Lung (tissue), 12 donors: ENCODE data around the gene CLCF1. TPM values are rescaled to one million over a fixed set of nuclear protein-coding genes. Genes with fewer than 3 reads are reported as not detected.
A peak's percentile ranks its signal among the peaks of the same experiment; 100 is the strongest.

Experiments used
- ATAC-seq: fragments of 200-7000 bp; cut with Tn5 transposase; one replicate; pipeline ENCODE4 v1.9.1; 2020; ENCODE audit warnings: moderate number of reproducible peaks; ENCODE audit not compliant: insufficient read depth, low FRiP score
- DNase-seq, 3 donors: peaks; one replicate each; pipeline ENCODE4 v3.0.0-alpha.2; 2013 to 2017
- H3K27ac ChIP-seq, 2 donors: one replicate each; pipeline ENCODE4 v1.5.1; 2013; ENCODE audit warnings: mild to moderate bottlenecking in 2 of 2, moderate library complexity in 2 of 2, control low read depth in 1 of 2, inconsistent platforms in 1 of 2, low read depth in 1 of 2, low read length in 1 of 2
- H3K27me3 ChIP-seq, 3 donors: one replicate each; pipeline ENCODE4 v1.5.1; 2013; ENCODE audit warnings: low read length in 2 of 3; ENCODE audit not compliant: control insufficient read depth in 3 of 3, insufficient read depth in 3 of 3
- H3K36me3 ChIP-seq, 4 donors: one replicate each; pipeline ENCODE4 v1.5.1; 2013; ENCODE audit warnings: low read length in 4 of 4, mild to moderate bottlenecking in 1 of 4, moderate library complexity in 1 of 4; ENCODE audit not compliant: control insufficient read depth in 4 of 4, insufficient read depth in 4 of 4
- H3K4me1 ChIP-seq, 5 donors: one replicate each; pipeline ENCODE4 v1.5.1; 2013; ENCODE audit warnings: low read length in 5 of 5, mild to moderate bottlenecking in 2 of 5, moderate library complexity in 1 of 5; ENCODE audit not compliant: control insufficient read depth in 5 of 5, insufficient read depth in 5 of 5
- H3K4me3 ChIP-seq: one replicate; pipeline ENCODE4 v1.5.1; 2013; ENCODE audit warnings: mild to moderate bottlenecking, control low read depth, moderate library complexity
- H3K9ac ChIP-seq, 2 donors: one replicate each; pipeline ENCODE4 v1.5.1; 2013; ENCODE audit warnings: low read length in 2 of 2, control low read depth in 1 of 2; ENCODE audit not compliant: insufficient read depth in 1 of 2
- H3K9me3 ChIP-seq, 4 donors: one replicate each; pipeline ENCODE4 v1.5.1; 2013; ENCODE audit warnings: low read length in 3 of 4, mild to moderate bottlenecking in 1 of 4, moderate library complexity in 1 of 4; ENCODE audit not compliant: control insufficient read depth in 4 of 4, insufficient read depth in 3 of 4
- CTCF ChIP-seq: IDR thresholded peaks from 2 replicates; pipeline ENCODE4 v1.5.1; 2012; ENCODE audit warnings: mild to moderate bottlenecking; ENCODE audit errors: control extremely low read depth, extremely low read depth
- WGBS, 2 donors: extraction: QIAGEN DNeasy Blood & Tissue Kit; methylation state at CpG; one replicate each; pipeline ENCODE4 v1.1.7; 2013; 5-methylcytosine and 5-hydroxymethylcytosine counted together
- polyA plus RNA-seq, 2 donors: library from polyadenylated mRNA; stranded (reverse); fragments of 200-250 nt; gene quantifications; one replicate each; pipeline ENCODE4 v1.2.1, GENCODE V29; 2013
- total RNA-seq, 2 donors: library from RNA; depleted of rRNA in 1 of 2; stranded (reverse); fragments of >200 nt in 1 of 2; gene quantifications; one replicate each; pipeline ENCODE4 v1.2.1, GENCODE V29; 2014 to 2021
- donor health status: control.
- donor health status: control.
- donor health status: Bipolar disorder and iron deficiency.
- donor health status: healthy.
- donor health status: DM: yes; HTN: yes; CAD: no.

CLCF1 gene
- total and polyA plus RNA-seq, 4 donors, result 3.5 to 10.0 (median 8.7) TPM

- H3K27me3 ChIP-seq, result no peaks in the 10 kb centered on the region
- no peak overlapping the region for H3K9ac ChIP-seq
- H3K4me1 ChIP-seq, result peaks cover 9 to 73% (median 43%) of the 10 kb centered on the region in 5 donors
- no peak overlapping the region for H3K4me3 ChIP-seq
- peak overlapping the region in 1 of 2 donors; percentile 57 for H3K27ac ChIP-seq
- DNase-seq (no peak), ATAC-seq (no peak)
- no peaks in the 10 kb centered on the region for H3K9me3 ChIP-seq
- 43 to 72% methylated on average over 3 of the region's 3 CpGs for WGBS, 2 donors
- H3K36me3 ChIP-seq, result peaks cover 0 to 12% (median 7%) of the 10 kb centered on the region in 4 donors
- no peak for TF ChIP-seq CTCF
Observed at GRCh38 chr11:67368621-67369020, 4.8 kb downstream of the CLCF1 start.

GRCh38 chr11:67367761-67368227 is 5.6 kb downstream of the CLCF1 start:
- no peaks in the 10 kb centered on the region for H3K27me3 ChIP-seq
- H3K27ac ChIP-seq, result peak overlapping the region in 1 of 2 donors; percentile 57
- no peak for ATAC-seq
- H3K36me3 ChIP-seq, result peaks cover 0 to 12% (median 7%) of the 10 kb centered on the region in 4 donors
- H3K4me3 ChIP-seq, result no peak overlapping the region
- peak in 1 of 3 donors; percentile 47 for DNase-seq
- peaks cover 9 to 73% (median 43%) of the 10 kb centered on the region in 5 donors for H3K4me1 ChIP-seq
- H3K9me3 ChIP-seq, result no peaks in the 10 kb centered on the region
- 48 to 53% methylated on average over 7 of the region's 7 CpGs for WGBS, 2 donors
- H3K9ac ChIP-seq, result no peak overlapping the region
- TF ChIP-seq CTCF, result no peak

GRCh38 chr11:67366961-67367760 is 6.2 kb downstream of the CLCF1 start:
- Histone ChIP-seq H3K9me3 (no peaks in the 10 kb centered on the region), H3K36me3 (peaks cover 0 to 12% (median 7%) of the 10 kb centered on the region in 4 donors), H3K27me3 (no peaks in the 10 kb centered on the region), H3K4me1 (peaks cover 9 to 71% (median 43%) of the 10 kb centered on the region in 5 donors), H3K9ac (no peak overlapping the region), H3K4me3 (no peak overlapping the region), H3K27ac (peak overlapping the region in 1 of 2 donors; percentile 49)
- TF ChIP-seq CTCF, result no peak
- 29 to 36% methylated on average over 25 of the region's 25 CpGs for WGBS, 2 donors
- ATAC-seq, result no peak
- DNase-seq, result peak; percentile 85 to 90 (median 89)
